GM12878 (cell line): ENCODE measurements around the gene CNMD. TPM values are rescaled to one million over a fixed set of nuclear protein-coding genes. Genes with fewer than 3 reads are reported as not detected.

Source experiments
- ATAC-seq: fragments of 200-7000 bp; cut with Tn5 transposase; 3 replicates; pipeline ENCODE4 v1.9.1; 2020; ENCODE audit warnings: mild to moderate bottlenecking, moderate library complexity
- BruUV-seq: library from RNA; stranded (reverse); fragments of 400-500 nt; replicated peaks from 2 replicates; lab custom pipeline; 2021; lab: Mats Ljungman, UMichigan
- CTCF ChIA-PET: fragments of 300-600 bp; sonication (Branson Sonifier 250); formaldehyde crosslinking; extraction: SDS; loops from one replicate; lab custom pipeline; 2021; ENCODE audit warnings: inconsistent platforms; lab: Yijun Ruan, JAX
- POLR2A ChIA-PET: fragments of 350-600 bp; formaldehyde crosslinking; extraction: SDS; loops from one replicate; lab custom pipeline; 2021; ENCODE audit warnings: inconsistent platforms; lab: Charles Lee
- RAD21 ChIA-PET: fragments of 300-600 bp; sonication (Branson Sonifier 250); formaldehyde crosslinking; loops from one replicate; lab custom pipeline; 2023; ENCODE audit warnings: antibody characterized with exemption; ENCODE audit not compliant: unreplicated experiment; lab: Charles Lee
- SMC1A ChIA-PET: fragments of 300-600 bp; sonication (Branson Sonifier 250); formaldehyde crosslinking; loops from one replicate; lab custom pipeline; 2023; ENCODE audit not compliant: unreplicated experiment, uncharacterized antibody; lab: Charles Lee
- DNase-seq: peaks from one replicate; pipeline ENCODE4 v3.0.0-alpha.2; 2011; ENCODE audit warnings: low read depth, low spot score
- FAIRE-seq: peaks from 3 replicates; lab custom pipeline; 2011; peaks lifted over from hg19 to GRCh38; lab: Jason Lieb, UNC
- H2AFZ ChIP-seq: 2 replicates; pipeline ENCODE4 v1.6.0; 2011; ENCODE audit warnings: low read depth, low read length, control low read depth; ENCODE audit not compliant: control insufficient read depth
- H3K27ac ChIP-seq: 2 replicates; pipeline ENCODE4 v1.5.1; 2011; ENCODE audit warnings: control low read depth; ENCODE audit not compliant: control insufficient read depth, insufficient read depth
- H3K27me3 ChIP-seq, 2 experiments: replicated peaks in 1 of 2; 2 replicates each; pipeline versions ENCODE4 v1.6.0 to v1.6.1; 2011; ENCODE audit warnings: low read length in 1 of 2; ENCODE audit not compliant: control insufficient read depth in 2 of 2, insufficient read depth in 2 of 2
- H3K36me3 ChIP-seq, 2 experiments: 2 replicates each; pipeline ENCODE4 v1.5.1; 2011; ENCODE audit warnings: low read length in 1 of 2; ENCODE audit not compliant: control insufficient read depth in 2 of 2, insufficient read depth in 2 of 2
- H3K4me1 ChIP-seq: 2 replicates; pipeline ENCODE4 v1.6.1; 2011; ENCODE audit warnings: mild to moderate bottlenecking, low read length, moderate library complexity, mixed read lengths; ENCODE audit not compliant: control insufficient read depth, insufficient read depth
- H3K4me2 ChIP-seq: 2 replicates; pipeline ENCODE4 v1.6.0; 2011; ENCODE audit warnings: control low read depth; ENCODE audit not compliant: control insufficient read depth, insufficient read depth
- H3K4me3 ChIP-seq: fragments of 200-600 bp; sonication (generic); 2 replicates; pipeline ENCODE4 v1.5.1; 2016
- H3K79me2 ChIP-seq: 2 replicates; pipeline ENCODE4 v1.6.0; 2011; ENCODE audit warnings: low read length; ENCODE audit not compliant: control insufficient read depth, insufficient read depth
- H3K9ac ChIP-seq: 2 replicates; pipeline ENCODE4 v1.8.0; 2011; ENCODE audit warnings: low read length, control low read depth, mixed read lengths; ENCODE audit not compliant: control insufficient read depth, insufficient read depth
- H3K9me3 ChIP-seq: replicated peaks from 3 replicates; pipeline ENCODE4 v1.5.1; 2011; ENCODE audit warnings: mild to moderate bottlenecking, low read length; ENCODE audit not compliant: control insufficient read depth, insufficient read depth
- H4K20me1 ChIP-seq: 2 replicates; pipeline ENCODE4 v1.6.0; 2011; ENCODE audit not compliant: control insufficient read depth, insufficient read depth
- ASH2L ChIP-seq: fragments of 300-600, 200-600 bp; sonication (generic); IDR thresholded peaks from 2 replicates; pipeline ENCODE4 v1.6.1; 2017; ENCODE audit warnings: low read depth, mild to moderate bottlenecking, borderline replicate concordance
- CEBPB ChIP-seq, 2 experiments: fragments of 150-350 bp in 1 of 2; IDR thresholded peaks; 2 replicates each; pipeline ENCODE4 v1.6.1; 2012 to 2014; ENCODE audit warnings: low read depth in 2 of 2, low read length in 2 of 2, borderline replicate concordance in 1 of 2, inconsistent platforms in 1 of 2
- NFXL1 ChIP-seq: fragments of 450-650 bp; IDR thresholded peaks from 2 replicates; pipeline ENCODE4 v1.6.1; 2017; ENCODE audit warnings: antibody characterized with exemption, mild to moderate bottlenecking, borderline replicate concordance
- NR2C1 ChIP-seq: fragments of 450-650 bp; IDR thresholded peaks from 2 replicates; pipeline ENCODE4 v1.6.1; 2017; ENCODE audit warnings: antibody characterized with exemption, mild to moderate bottlenecking, moderate library complexity
- RB1 ChIP-seq: fragments of 450-650 bp; formaldehyde crosslinking; IDR thresholded peaks from 2 replicates; pipeline ENCODE4 v1.6.1; 2017; ENCODE audit warnings: mild to moderate bottlenecking, borderline replicate concordance
- SP1 ChIP-seq: IDR thresholded peaks from one replicate; pipeline ENCODE4 v1.6.1; 2011; ENCODE audit warnings: low read depth, low read length
- WGBS: methylation state at CpG from one replicate; pipeline ENCODE4 v1.1.6; 2016; ENCODE audit warnings: low lambda C conversion rate; ENCODE audit not compliant: insufficient replicate concordance, insufficient coverage; ENCODE audit errors: missing lambda C conversion rate; 5-methylcytosine and 5-hydroxymethylcytosine counted together
- in situ Hi-C: fragments of 300-500 bp; cut with MboI; formaldehyde crosslinking; loops from 9 replicates; pipeline ENCODE4 v1.14.3; 2018; ENCODE audit warnings: mixed read lengths
- intact Hi-C: fragments of 100-400 bp; cut with micrococcal nuclease; formaldehyde crosslinking; loops from one replicate; pipeline ENCODE4 v1.14.2; 2022; ENCODE audit not compliant: unreplicated experiment
- polyA plus RNA-seq, 11 experiments: library from polyadenylated mRNA; depleted of rRNA in 4 of 11; unstranded in 6 of 11; stranded (reverse) in 5 of 11; fragments of >200 nt; fragmentation: Nextera tagmentation in 4 of 11; fragmentation: Illumina TruSeq in 1 of 11; extraction: Ambion mirVana in 4 of 11; extraction: Trizol in 1 of 11; gene quantifications; 1 replicate in 1 of 11; 2 replicates in 10 of 11; pipeline versions ENCODE4 v1.2.1 to v1.2.3, GENCODE V29; 2011 to 2016; ENCODE audit warnings: inconsistent platforms in 2 of 11, missing spikeins in 2 of 11, low read depth in 1 of 11
- total RNA-seq, 4 experiments: library from RNA; depleted of rRNA in 3 of 4; stranded (reverse); fragments of >200 nt in 3 of 4; fragmentation: Illumina TruSeq in 1 of 4; extraction: Trizol in 1 of 4; gene quantifications; 2 replicates each; pipeline versions ENCODE4 v1.2.1 to v1.2.3, GENCODE V29; 2013 to 2021

Gene CNMD
- total and polyA plus RNA-seq, 10 of the 15 experiments (the other 5 are each of a cell fraction or from before 2014, with no cell fraction given): 0.31 to 1.6 (median 0.73) TPM

- Histone ChIP-seq H4K20me1 (no peaks in the 10 kb centered on the region), H3K4me3 (no peak overlapping the region), H3K27me3 (peaks cover 2 to 14% of the 10 kb centered on the region in 2 experiments; a peak in 3 of 4 replicates), H2AFZ (no peak overlapping the region), H3K36me3 (no peaks in the 10 kb centered on the region), H3K27ac (no peak overlapping the region), H3K4me1 (no peaks in the 10 kb centered on the region; the same call in 1 of the 2 replicates), H3K9ac (no peak overlapping the region), H3K9me3 (no peaks in the 10 kb centered on the region), H3K4me2 (no peak overlapping the region), H3K79me2 (no peaks in the 10 kb centered on the region)
- DNase-seq (no peak), FAIRE-seq (no peak), ATAC-seq (no peak)
- POLR2A ChIA-PET: interaction anchor here (0.6 to 3.5 kb wide), 9 partner anchors 8 to 74 kb away, joined by 3 to 31 read pairs (median 4); no protein-coding TSS in a partner anchor
- in situ Hi-C loops: no loop called here
- RAD21 ChIA-PET: interaction anchor here (0.6 to 5.9 kb wide), 12 partner anchors 10 to 84 kb away, joined by 3 to 49 read pairs (median 6); partner anchors contain the start of gene SUGT1
- SMC1A ChIA-PET: interaction anchor here (0.7 to 9.0 kb wide), 16 partner anchors 10 to 72 kb away, joined by 3 to 134 read pairs (median 4); no protein-coding TSS in a partner anchor
- no peak for TF ChIP-seq NR2C1
- TF ChIP-seq SP1: no peak
- TF ChIP-seq NFXL1: no peak
- TF ChIP-seq CEBPB (IDR thresholded peaks at IDR 0.05; ENCODE audit: borderline replicate concordance in 1 of 2, low read depth in 2 of 2, low read length in 2 of 2): no peak
- TF ChIP-seq ASH2L: no peak
- TF ChIP-seq RB1: no peak
- CTCF ChIA-PET: interaction anchor here (0.7 to 10.0 kb wide), 14 partner anchors 10 to 231 kb away, joined by 3 to 78 read pairs (median 6); no protein-coding TSS in a partner anchor
- 0% methylated on average over 2 of the region's 2 CpGs for WGBS
- BruUV-seq: no TSS peak
- intact Hi-C loops: no loop called here
Measured at GRCh38 chr13:52736891-52737290, 2.7 kb downstream of the CNMD start.
